ENCODE results near the gene AUTS2. TPM values are rescaled to one million over a fixed set of nuclear protein-coding genes. Genes with fewer than 3 reads are reported as not detected.

AUTS2 gene
- total and polyA plus RNA-seq, 10 of the 15 experiments (the other 5 are each of a cell fraction or from before 2014, with no cell fraction given), result 6.4 to 55.6 (median 21.6) TPM

DNA sequence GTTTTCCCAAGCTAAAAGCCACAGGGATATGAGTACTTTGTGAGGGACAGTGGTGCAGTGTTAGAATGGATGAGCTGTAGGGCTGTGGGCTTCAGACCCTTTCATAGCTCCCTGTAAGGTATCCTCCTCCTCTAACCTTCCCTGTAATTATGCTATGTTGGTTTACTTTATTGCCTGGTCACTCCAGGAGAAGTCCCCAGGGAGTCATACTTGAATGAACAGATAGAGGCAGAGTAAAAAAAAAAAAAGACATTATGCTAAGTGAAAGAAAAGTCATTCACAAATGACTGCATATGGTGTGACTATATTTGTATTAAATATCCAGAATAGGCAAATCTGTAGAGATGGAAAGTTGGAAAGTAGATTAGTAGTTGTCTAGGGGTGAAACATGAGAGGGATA lies 434.4 kb downstream of the AUTS2 start:
- DNase-seq (ENCODE audit: low read depth, low spot score) (no peak), FAIRE-seq (no peak), ATAC-seq (no peak)
- Histone ChIP-seq H3K9ac (ENCODE audit: control insufficient read depth, insufficient read depth, low read length) (no peak overlapping the region), H3K4me1 (ENCODE audit: control insufficient read depth, insufficient read depth, low read length) (no peaks in the 10 kb centered on the region), H3K27me3 (replicated peaks in 1 of 2; ENCODE audit: control insufficient read depth in 2 of 2, insufficient read depth in 2 of 2, low read length in 1 of 2) (no peaks in the 10 kb centered on the region), H4K20me1 (ENCODE audit: control insufficient read depth, insufficient read depth) (no peaks in the 10 kb centered on the region), H3K79me2 (ENCODE audit: control insufficient read depth, insufficient read depth, low read length) (no peaks in the 10 kb centered on the region), H3K4me2 (ENCODE audit: control insufficient read depth, insufficient read depth) (no peak overlapping the region), H3K27ac (ENCODE audit: control insufficient read depth, insufficient read depth) (no peak overlapping the region), H2AFZ (ENCODE audit: control insufficient read depth, low read depth, low read length) (no peak overlapping the region), H3K36me3 (ENCODE audit: control insufficient read depth in 2 of 2, insufficient read depth in 2 of 2, low read length in 1 of 2) (no peaks in the 10 kb centered on the region), H3K4me3 (no peak overlapping the region), H3K9me3 (replicated peaks; ENCODE audit: control insufficient read depth, insufficient read depth, low read length) (no peaks in the 10 kb centered on the region; the same call in 1 of the 3 replicates)
- in situ Hi-C loops (cut with MboI), result no loop called here
- TF ChIP-seq SREBF2 (IDR thresholded peaks at IDR 0.05; ENCODE audit: low read length) (no peak), ZNF384 (IDR thresholded peaks at IDR 0.05; ENCODE audit: borderline replicate concordance, low read depth, low read length) (peak; percentile 21; the same call in 1 of the 2 replicates)
- ChIA-PET RAD21 (ENCODE audit: unreplicated experiment) (interaction anchor here (0.8 to 1.1 kb wide), 2 partner anchors 10 to 39 kb away, joined by 3 read pairs; no protein-coding TSS in a partner anchor), CTCF (interaction anchor here (2.2 kb wide), 1 partner anchor 10 kb away, joined by 9 read pairs; no protein-coding TSS in a partner anchor), POLR2A (no interaction called here), SMC1A (ENCODE audit: uncharacterized antibody, unreplicated experiment) (interaction anchor here (1.0 to 2.1 kb wide), 9 partner anchors 8 to 109 kb away, joined by 3 to 7 read pairs (median 4); no protein-coding TSS in a partner anchor)
- intact Hi-C loops (cut with micrococcal nuclease; ENCODE audit: unreplicated experiment), result loop anchor here (10.0 kb wide), 1 partner anchor 428 kb away; no protein-coding TSS in a partner anchor
- no TSS peak for BruUV-seq (replicated peaks)

DNA sequence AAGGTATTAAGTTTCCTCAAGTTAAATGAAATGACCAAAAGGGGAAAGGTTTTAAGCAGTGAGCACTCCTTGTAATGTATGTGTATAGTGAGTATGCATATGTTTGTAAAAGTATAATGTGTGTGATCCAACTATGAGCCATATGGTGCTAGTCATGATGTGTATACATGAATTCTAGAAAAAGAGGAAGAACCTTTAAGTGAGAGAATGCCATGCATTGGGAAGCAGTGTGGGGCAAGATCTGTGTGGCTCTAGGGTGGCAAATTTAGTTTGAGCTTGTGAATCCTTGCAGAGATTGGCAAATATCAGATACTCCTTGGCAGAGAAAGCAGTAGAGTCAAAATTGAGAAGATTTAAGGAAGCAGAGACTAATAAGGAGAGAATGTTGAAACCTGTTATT lies 435.0 kb downstream of the AUTS2 start:
- FAIRE-seq (no peak), ATAC-seq (no peak), DNase-seq (ENCODE audit: low read depth, low spot score) (no peak)
- ChIA-PET POLR2A (no interaction called here), SMC1A (ENCODE audit: uncharacterized antibody, unreplicated experiment) (interaction anchor here (1.0 to 2.1 kb wide), 12 partner anchors 8 to 111 kb away, joined by 3 to 7 read pairs (median 4); no protein-coding TSS in a partner anchor), CTCF (interaction anchor here (2.2 kb wide), 1 partner anchor 10 kb away, joined by 9 read pairs; no protein-coding TSS in a partner anchor), RAD21 (ENCODE audit: unreplicated experiment) (interaction anchor here (0.6 to 1.1 kb wide), 3 partner anchors 9 to 974 kb away, joined by 3 read pairs; no protein-coding TSS in a partner anchor)
- H3K4me3 ChIP-seq, result no peak overlapping the region
- H3K79me2 ChIP-seq (ENCODE audit: control insufficient read depth, insufficient read depth, low read length), result no peaks in the 10 kb centered on the region
- no peaks in the 10 kb centered on the region for H3K27me3 ChIP-seq (replicated peaks in 1 of 2; ENCODE audit: control insufficient read depth in 2 of 2, insufficient read depth in 2 of 2, low read length in 1 of 2)
- H3K9me3 ChIP-seq (replicated peaks; ENCODE audit: control insufficient read depth, insufficient read depth, low read length), result no peaks in the 10 kb centered on the region; the same call in 1 of the 3 replicates
- no peak overlapping the region for H3K9ac ChIP-seq (ENCODE audit: control insufficient read depth, insufficient read depth, low read length)
- BruUV-seq (replicated peaks), result no TSS peak
- no peaks in the 10 kb centered on the region for H3K4me1 ChIP-seq (ENCODE audit: control insufficient read depth, insufficient read depth, low read length)
- in situ Hi-C loops (cut with MboI) (no loop called here), intact Hi-C loops (cut with micrococcal nuclease; ENCODE audit: unreplicated experiment) (loop anchor here (10.0 kb wide), 1 partner anchor 428 kb away; no protein-coding TSS in a partner anchor)
- no peak overlapping the region for H2AFZ ChIP-seq (ENCODE audit: control insufficient read depth, low read depth, low read length)
- no peak for TF ChIP-seq MTA2 (IDR thresholded peaks at IDR 0.05; ENCODE audit: low read depth)
- TF ChIP-seq CREB1 (IDR thresholded peaks at IDR 0.05; ENCODE audit: low read depth), result no peak
- TF ChIP-seq ATF7 (IDR thresholded peaks at IDR 0.05; ENCODE audit: low read depth), result no peak
- no peak for TF ChIP-seq SUPT20H (IDR thresholded peaks at IDR 0.05; ENCODE audit: borderline replicate concordance, control insufficient read depth, low read depth, low read length)
- TF ChIP-seq POLR2AphosphoS2 (IDR thresholded peaks at IDR 0.05; ENCODE audit: low read depth, low read length), result no peak
- TF ChIP-seq CHD1 (IDR thresholded peaks at IDR 0.05; ENCODE audit: low read depth, low read length), result no peak
- TF ChIP-seq LARP7 (IDR thresholded peaks at IDR 0.05), result no peak
- TF ChIP-seq MXI1 (IDR thresholded peaks at IDR 0.05; ENCODE audit: low read depth, low read length), result no peak
- H3K4me2 ChIP-seq (ENCODE audit: control insufficient read depth, insufficient read depth), result no peak overlapping the region
- H4K20me1 ChIP-seq (ENCODE audit: control insufficient read depth, insufficient read depth), result no peaks in the 10 kb centered on the region
- H3K27ac ChIP-seq (ENCODE audit: control insufficient read depth, insufficient read depth), result no peak overlapping the region
- no peaks in the 10 kb centered on the region for H3K36me3 ChIP-seq (ENCODE audit: control insufficient read depth in 2 of 2, insufficient read depth in 2 of 2, low read length in 1 of 2)

Data from GM12878 (cell line).